HepG2 (cell line): ENCODE results near the gene ABCA2. TPM values are rescaled to one million over a fixed set of nuclear protein-coding genes. Genes with fewer than 3 reads are reported as not detected.

ENCODE experiments used
- AFF4 ChIP-seq: sonication (generic); formaldehyde crosslinking; IDR thresholded peaks from 2 replicates; pipeline ENCODE4 v1.4.0; 2020; ENCODE audit warnings: missing genetic modification reagents
- CSRNP1 ChIP-seq: sonication (generic); formaldehyde crosslinking; IDR thresholded peaks from 2 replicates; pipeline ENCODE4 v1.8.1; 2023; ENCODE audit warnings: mild to moderate bottlenecking, missing genetic modification reagents
- ELF3 ChIP-seq: IDR thresholded peaks from 2 replicates; pipeline ENCODE4 v1.6.1; 2016; ENCODE audit warnings: missing genetic modification reagents, missing compliant biosample characterization
- ETV6 ChIP-seq: sonication (generic); formaldehyde crosslinking; conservative IDR thresholded peaks from 2 replicates; pipeline ENCODE4 v1.4.0; 2020; ENCODE audit warnings: missing genetic modification reagents
- FOXO4 ChIP-seq: sonication (generic); formaldehyde crosslinking; conservative IDR thresholded peaks from 2 replicates; pipeline ENCODE4 v1.8.1; 2023; ENCODE audit warnings: missing genetic modification reagents
- HMGA1 ChIP-seq: sonication (generic); formaldehyde crosslinking; conservative IDR thresholded peaks from 2 replicates; pipeline ENCODE4 v1.4.0; 2020; ENCODE audit warnings: missing genetic modification reagents
- JUND ChIP-seq: sonication (generic); formaldehyde crosslinking; IDR thresholded peaks from 2 replicates; pipeline ENCODE4 v1.8.0; 2022; ENCODE audit warnings: mild to moderate bottlenecking, missing genetic modification reagents
- MLLT10 ChIP-seq: sonication (generic); formaldehyde crosslinking; IDR thresholded peaks from 2 replicates; pipeline ENCODE4 v1.4.0; 2020; ENCODE audit warnings: missing genetic modification reagents
- MLX ChIP-seq: IDR thresholded peaks from 2 replicates; pipeline ENCODE4 v1.6.1; 2016
- MTA3 ChIP-seq: sonication (generic); formaldehyde crosslinking; IDR thresholded peaks from 2 replicates; pipeline ENCODE4 v1.4.0; 2020; ENCODE audit warnings: missing genetic modification reagents
- RARG ChIP-seq: sonication (generic); formaldehyde crosslinking; IDR thresholded peaks from 2 replicates; pipeline ENCODE4 v1.4.0; 2020; ENCODE audit warnings: low read depth, mild to moderate bottlenecking, missing genetic modification reagents
- TARDBP ChIP-seq: sonication (generic); formaldehyde crosslinking; IDR thresholded peaks from 2 replicates; pipeline ENCODE4 v1.8.0; 2022; ENCODE audit warnings: mild to moderate bottlenecking, missing genetic modification reagents
- ZNF180 ChIP-seq: sonication (generic); formaldehyde crosslinking; IDR thresholded peaks from 2 replicates; pipeline ENCODE4 v1.4.0; 2020; ENCODE audit warnings: low read depth, missing genetic modification reagents, borderline replicate concordance
- ZNF251 ChIP-seq: sonication (generic); formaldehyde crosslinking; IDR thresholded peaks from 2 replicates; pipeline ENCODE4 v1.9.0; 2021; ENCODE audit warnings: mild to moderate bottlenecking, missing genetic modification reagents
- ZNF296 ChIP-seq: sonication (generic); formaldehyde crosslinking; conservative IDR thresholded peaks from 2 replicates; pipeline ENCODE4 v1.5.0; 2020; ENCODE audit warnings: mild to moderate bottlenecking, missing genetic modification reagents
- ZNF343 ChIP-seq: sonication (generic); formaldehyde crosslinking; IDR thresholded peaks from 2 replicates; pipeline ENCODE4 v1.4.0; 2020; ENCODE audit warnings: mild to moderate bottlenecking, missing genetic modification reagents
- ZNF878 ChIP-seq: sonication (generic); formaldehyde crosslinking; IDR thresholded peaks from 2 replicates; pipeline ENCODE4 v1.8.1; 2023; ENCODE audit warnings: mild to moderate bottlenecking, missing genetic modification reagents, moderate library complexity
- polyA plus RNA-seq, 8 experiments: library from polyadenylated mRNA; depleted of rRNA in 3 of 8; stranded (reverse) in 7 of 8; unstranded in 1 of 8; fragments of >200 nt; fragmentation: Illumina TruSeq in 4 of 8; extraction: Trizol in 4 of 8; gene quantifications; 2 replicates each; pipeline versions ENCODE4 v1.2.1 to v1.2.3, GENCODE V29; 2011 to 2016; ENCODE audit warnings: low read depth in 4 of 8, missing spikeins in 1 of 8, mixed read lengths in 1 of 8; ENCODE audit not compliant: insufficient read depth in 1 of 8
- total RNA-seq, 5 experiments: library from RNA; depleted of rRNA; stranded (reverse); fragments of >200 nt; fragmentation: Illumina TruSeq; extraction: Trizol; gene quantifications; 2 replicates each; pipeline ENCODE4 v1.2.3, GENCODE V29; 2016; ENCODE audit warnings: low read depth in 1 of 5
- TF ChIP-seq, protein P1 (sequence below): IDR thresholded peaks from 2 replicates; pipeline ENCODE4 v1.4.0; 2020; ENCODE audit warnings: mild to moderate bottlenecking, missing genetic modification reagents

ABCA2 gene
- total and polyA plus RNA-seq, 2 of the 13 experiments (the other 11 are each of a cell fraction or from before 2014, with no cell fraction given), result 2.9 to 19.2 TPM

GRCh38 chr9:137054932-137055384 lies 26.9 kb upstream of the ABCA2 start (continued):
- 0 out of 2 replicates have a peak, but pooled peaks have one; percentile 5 for TF ChIP-seq JUND (CRISPR knock-in tag)
- TF ChIP-seq ZNF343 (CRISPR knock-in tag), result no peak
- no peak for TF ChIP-seq MTA3 (CRISPR knock-in tag)
- TF ChIP-seq ZNF878 (CRISPR knock-in tag), result no peak
- TF ChIP-seq ETV6 (CRISPR knock-in tag), result no peak
- peak; percentile 12; the same call in 1 of the 2 replicates for TF ChIP-seq ELF3
- no peak for TF ChIP-seq MLLT10 (CRISPR knock-in tag)
- no peak; the same call in 1 of the 2 replicates for TF ChIP-seq TARDBP (CRISPR knock-in tag)
- no peak; the same call in 1 of the 2 replicates for TF ChIP-seq FOXO4 (CRISPR knock-in tag)
- TF ChIP-seq, protein P1, sequence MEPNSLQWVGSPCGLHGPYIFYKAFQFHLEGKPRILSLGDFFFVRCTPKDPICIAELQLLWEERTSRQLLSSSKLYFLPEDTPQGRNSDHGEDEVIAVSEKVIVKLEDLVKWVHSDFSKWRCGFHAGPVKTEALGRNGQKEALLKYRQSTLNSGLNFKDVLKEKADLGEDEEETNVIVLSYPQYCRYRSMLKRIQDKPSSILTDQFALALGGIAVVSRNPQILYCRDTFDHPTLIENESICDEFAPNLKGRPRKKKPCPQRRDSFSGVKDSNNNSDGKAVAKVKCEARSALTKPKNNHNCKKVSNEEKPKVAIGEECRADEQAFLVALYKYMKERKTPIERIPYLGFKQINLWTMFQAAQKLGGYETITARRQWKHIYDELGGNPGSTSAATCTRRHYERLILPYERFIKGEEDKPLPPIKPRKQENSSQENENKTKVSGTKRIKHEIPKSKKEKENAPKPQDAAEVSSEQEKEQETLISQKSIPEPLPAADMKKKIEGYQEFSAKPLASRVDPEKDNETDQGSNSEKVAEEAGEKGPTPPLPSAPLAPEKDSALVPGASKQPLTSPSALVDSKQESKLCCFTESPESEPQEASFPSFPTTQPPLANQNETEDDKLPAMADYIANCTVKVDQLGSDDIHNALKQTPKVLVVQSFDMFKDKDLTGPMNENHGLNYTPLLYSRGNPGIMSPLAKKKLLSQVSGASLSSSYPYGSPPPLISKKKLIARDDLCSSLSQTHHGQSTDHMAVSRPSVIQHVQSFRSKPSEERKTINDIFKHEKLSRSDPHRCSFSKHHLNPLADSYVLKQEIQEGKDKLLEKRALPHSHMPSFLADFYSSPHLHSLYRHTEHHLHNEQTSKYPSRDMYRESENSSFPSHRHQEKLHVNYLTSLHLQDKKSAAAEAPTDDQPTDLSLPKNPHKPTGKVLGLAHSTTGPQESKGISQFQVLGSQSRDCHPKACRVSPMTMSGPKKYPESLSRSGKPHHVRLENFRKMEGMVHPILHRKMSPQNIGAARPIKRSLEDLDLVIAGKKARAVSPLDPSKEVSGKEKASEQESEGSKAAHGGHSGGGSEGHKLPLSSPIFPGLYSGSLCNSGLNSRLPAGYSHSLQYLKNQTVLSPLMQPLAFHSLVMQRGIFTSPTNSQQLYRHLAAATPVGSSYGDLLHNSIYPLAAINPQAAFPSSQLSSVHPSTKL (CRISPR knock-in tag), result peak; percentile 9; the same call in 1 of the 2 replicates
- TF ChIP-seq ZNF180 (CRISPR knock-in tag), result no peak
- TF ChIP-seq AFF4, result no peak; the same call in 1 of the 2 replicates
- TF ChIP-seq ZNF296 (CRISPR knock-in tag), result peak; percentile 4; the same call in 1 of the 2 replicates
- no peak; the same call in 1 of the 2 replicates for TF ChIP-seq CSRNP1 (CRISPR knock-in tag)
- no peak for TF ChIP-seq MLX
- TF ChIP-seq HMGA1 (CRISPR knock-in tag), result no peak
- TF ChIP-seq ZNF251, result 0 out of 2 replicates have a peak, but pooled peaks have one; percentile 12
- TF ChIP-seq RARG (CRISPR knock-in tag), result no peak
